ENCODE measurements around the gene KLF1.

DNA sequence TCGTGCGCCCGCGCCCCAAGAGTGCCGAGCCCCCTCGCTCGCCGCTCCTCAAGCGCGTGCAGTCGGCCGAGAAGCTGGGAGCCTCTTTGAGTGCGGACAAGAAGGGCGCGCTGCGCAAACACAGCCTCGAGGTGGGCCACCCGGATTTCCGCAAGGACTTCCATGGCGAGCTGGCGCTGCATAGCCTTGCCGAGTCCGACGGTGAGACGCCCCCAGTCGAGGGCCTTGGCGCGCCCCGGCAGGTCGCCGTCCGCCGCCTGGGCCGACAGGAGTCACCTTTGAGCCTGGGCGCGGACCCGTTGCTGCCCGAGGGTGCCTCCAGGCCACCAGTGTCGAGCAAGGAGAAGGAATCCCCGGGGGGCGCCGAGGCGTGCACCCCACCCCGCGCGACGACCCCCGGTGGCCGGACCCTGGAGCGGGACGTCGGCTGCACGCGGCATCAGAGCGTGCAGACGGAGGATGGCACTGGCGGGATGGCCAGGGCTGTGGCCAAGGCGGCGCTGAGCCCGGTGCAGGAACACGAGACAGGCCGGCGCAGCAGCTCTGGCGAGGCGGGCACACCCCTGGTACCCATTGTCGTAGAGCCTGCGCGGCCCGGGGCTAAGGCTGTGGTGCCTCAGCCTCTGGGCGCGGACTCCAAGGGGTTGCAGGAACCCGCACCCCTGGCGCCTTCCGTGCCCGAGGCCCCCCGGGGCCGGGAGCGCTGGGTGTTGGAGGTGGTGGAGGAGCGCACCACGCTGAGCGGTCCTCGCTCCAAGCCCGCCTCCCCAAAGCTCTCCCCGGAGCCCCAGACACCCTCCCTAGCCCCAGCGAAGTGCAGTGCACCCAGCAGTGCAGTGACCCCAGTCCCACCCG, 12.9 kb downstream of the KLF1 start:
- TF ChIP-seq, protein P1, sequence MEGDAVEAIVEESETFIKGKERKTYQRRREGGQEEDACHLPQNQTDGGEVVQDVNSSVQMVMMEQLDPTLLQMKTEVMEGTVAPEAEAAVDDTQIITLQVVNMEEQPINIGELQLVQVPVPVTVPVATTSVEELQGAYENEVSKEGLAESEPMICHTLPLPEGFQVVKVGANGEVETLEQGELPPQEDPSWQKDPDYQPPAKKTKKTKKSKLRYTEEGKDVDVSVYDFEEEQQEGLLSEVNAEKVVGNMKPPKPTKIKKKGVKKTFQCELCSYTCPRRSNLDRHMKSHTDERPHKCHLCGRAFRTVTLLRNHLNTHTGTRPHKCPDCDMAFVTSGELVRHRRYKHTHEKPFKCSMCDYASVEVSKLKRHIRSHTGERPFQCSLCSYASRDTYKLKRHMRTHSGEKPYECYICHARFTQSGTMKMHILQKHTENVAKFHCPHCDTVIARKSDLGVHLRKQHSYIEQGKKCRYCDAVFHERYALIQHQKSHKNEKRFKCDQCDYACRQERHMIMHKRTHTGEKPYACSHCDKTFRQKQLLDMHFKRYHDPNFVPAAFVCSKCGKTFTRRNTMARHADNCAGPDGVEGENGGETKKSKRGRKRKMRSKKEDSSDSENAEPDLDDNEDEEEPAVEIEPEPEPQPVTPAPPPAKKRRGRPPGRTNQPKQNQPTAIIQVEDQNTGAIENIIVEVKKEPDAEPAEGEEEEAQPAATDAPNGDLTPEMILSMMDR (IDR thresholded peaks at IDR 0.05; ENCODE audit: poor library complexity, severe bottlenecking): no peak
- TF ChIP-seq EZH2 (IDR thresholded peaks at IDR 0.05; ENCODE audit: borderline replicate concordance, insufficient read depth, low read length, poor library complexity, severe bottlenecking) (no peak), TAF1 (IDR thresholded peaks at IDR 0.05; ENCODE audit: low read depth) (no peak), SMC3 (conservative IDR thresholded peaks at IDR 0.05; ENCODE audit: poor library complexity) (no peak), EP300 (conservative IDR thresholded peaks at IDR 0.05; ENCODE audit: poor library complexity, severe bottlenecking) (no peak), POLR2AphosphoS5 (IDR thresholded peaks at IDR 0.05) (no peak), RAD21 (conservative IDR thresholded peaks at IDR 0.05) (no peak)
